ENCODE data around the gene PTPRG.

Gene PTPRG

DNA sequence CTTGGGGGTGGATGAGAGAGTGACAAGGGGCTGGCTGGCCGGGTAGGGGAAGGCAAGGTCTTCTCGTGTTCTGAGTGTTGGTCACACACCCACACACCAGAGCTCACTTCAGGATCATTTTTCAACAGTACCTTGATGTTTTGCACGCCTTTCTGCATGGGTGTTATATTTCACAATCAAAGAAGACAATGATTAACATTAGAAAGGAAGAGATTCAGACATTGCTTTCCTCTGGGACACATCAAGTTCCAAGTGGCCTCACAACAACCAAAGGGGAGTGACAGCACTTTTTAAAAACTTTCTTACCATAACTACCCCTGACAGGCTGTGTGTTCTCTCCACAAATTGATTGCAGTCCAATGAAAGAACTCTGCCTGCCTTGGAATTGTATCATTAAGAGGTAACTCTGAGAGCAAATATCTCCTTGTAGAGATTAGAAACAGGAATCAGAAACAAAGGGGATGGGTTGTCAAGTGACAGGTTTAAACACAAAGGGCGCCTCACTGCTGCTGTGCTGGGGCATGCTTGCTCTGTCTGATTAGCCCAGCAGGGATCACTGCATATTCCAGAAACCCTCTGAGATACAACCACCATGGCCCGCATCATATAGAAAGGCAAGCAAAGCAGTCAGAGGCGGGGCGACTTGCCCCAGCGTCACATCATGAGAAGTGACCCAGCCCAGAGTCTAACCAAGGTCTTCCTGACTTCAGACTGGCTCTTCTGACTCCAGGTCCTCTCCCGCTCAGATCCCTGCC lies 581.1 kb downstream of the PTPRG start:
- no peak for DNase-seq

DNA sequence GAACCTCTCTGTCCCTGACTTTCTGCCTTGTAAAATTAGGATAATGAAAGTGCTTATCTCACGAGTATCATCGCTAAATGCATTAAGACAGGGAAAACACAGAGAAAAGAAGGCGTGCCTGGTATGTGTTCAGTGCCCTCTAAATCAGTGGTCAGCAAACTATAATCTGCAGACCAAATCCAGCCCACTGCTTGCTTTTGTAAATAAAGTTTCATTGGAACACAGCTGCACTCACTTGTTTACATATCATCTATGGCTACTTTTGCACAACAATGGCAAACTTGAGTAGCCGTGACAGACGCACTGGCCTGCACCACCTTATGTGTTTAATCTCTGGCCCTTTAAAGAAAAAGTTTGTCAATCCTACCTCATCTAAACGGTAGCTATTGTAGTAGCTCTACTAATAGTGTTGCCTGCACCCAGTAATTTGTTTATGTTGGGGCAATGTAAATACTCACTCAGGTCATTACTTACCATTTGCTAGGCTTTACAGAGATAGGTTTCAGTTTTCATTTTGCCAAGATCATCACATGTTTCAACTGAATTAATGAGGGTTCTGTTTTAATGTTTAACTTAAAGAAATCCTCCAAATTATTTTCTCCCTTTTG lies 582.6 kb downstream of the PTPRG start:
- no peak for DNase-seq

DNA sequence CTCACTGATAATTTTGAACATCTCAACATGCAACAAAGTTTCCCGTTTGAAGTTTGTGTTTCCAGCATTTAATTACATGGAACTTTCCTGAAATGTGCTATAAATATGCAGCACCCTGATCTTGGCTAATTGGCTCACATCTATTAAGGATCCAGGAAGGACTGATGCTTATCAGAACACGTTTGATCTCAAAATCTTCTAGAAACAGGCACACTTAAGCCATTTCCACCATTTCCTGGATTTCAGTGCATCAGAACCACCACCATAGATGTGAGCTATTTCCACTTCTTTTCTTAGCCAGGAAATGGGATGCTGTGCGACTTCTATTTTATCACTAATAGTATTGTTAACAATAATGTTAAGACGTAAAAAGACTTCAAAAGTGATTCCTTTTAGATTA lies 583.1 kb downstream of the PTPRG start:
- DNase-seq, result no peak

DNA sequence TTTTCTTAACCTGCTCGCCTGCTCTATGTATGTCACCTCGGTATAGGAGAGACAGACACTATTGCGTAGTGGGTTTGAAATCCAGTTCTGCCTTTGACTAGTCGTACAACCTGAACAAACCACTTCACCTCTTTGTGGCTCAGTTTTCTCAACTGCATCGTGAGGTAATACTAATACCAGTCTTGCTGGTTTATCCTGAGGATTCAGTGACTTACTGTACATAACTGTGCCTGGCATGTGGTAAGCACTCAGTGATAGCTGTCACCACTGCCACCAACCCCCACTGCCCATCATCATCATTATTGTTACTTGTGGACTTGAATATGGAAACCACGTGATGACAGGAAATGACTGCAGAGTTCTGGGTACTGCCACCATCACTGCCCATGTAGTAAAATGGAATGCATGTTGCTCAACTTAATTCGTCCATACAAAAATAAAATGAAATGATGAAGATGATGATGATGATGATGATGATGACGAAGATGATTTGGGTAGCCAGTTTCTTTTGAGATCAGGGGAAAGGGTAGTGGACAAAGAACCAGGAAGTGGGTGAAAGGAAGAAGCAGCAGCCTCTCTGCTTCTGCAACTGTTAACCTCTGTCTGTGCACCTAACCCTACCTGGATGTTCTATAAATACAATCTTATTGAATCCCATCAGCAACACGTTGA lies 583.9 kb downstream of the PTPRG start:
- no peak for DNase-seq

DNA sequence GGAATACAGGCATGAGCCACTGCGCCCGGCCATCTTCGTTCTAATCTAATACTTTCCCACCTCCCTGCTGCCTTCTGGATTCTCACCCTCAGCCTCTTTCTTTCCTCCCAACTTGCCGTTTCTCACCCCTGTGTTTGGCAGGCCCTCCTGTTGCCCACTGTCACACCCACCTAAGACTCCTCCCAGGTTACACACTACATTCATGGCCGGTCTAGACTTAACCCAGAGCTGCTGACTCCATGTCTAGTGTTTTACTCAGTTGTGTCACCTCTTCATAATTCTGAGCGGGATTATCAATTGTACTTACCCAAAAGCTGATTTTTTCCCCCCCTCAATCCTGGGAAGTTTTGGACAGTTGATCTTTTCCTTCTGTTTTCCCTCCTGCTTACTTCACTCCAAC lies 588.2 kb downstream of the PTPRG start:
- DNase-seq, result no peak

DNA sequence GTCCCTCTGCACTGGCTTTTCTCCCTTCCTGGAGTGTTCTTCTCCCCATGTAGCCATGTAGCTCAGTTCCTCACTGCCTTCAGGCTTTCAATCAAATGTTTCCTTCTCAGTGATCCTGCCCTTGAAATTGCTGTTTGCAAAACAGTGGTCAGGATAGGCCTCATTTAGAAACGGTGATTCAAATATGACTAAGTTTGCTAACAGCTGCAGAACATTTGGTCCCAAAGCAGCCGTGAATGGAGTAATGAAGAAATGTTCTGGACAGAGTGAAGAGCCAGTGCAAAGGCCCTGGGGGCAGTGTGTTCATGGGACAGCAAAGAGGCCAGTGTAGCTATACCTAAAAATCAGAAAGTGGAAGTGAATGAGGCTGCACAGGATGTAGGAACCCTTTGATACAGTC lies 588.6 kb downstream of the PTPRG start:
- DNase-seq, result no peak

DNA sequence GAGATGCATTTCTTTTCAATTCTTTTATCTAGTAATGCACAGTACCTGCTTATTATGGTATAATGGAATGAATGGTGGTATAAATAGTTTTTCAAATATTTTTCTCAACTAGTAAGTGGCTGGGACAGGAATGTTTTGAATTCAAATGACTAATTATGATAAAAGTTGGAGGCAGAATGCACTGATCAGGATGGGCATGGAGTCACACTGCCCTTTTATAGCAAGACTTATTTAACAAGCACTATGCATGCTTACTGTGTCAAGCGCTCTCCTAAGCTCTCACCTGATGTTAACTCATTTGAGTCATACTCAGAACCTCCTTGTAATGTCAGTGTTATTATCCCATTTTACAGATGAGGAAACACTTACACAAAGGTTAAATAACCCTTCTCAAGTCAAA lies 590.2 kb downstream of the PTPRG start:
- DNase-seq, result no peak

DNA sequence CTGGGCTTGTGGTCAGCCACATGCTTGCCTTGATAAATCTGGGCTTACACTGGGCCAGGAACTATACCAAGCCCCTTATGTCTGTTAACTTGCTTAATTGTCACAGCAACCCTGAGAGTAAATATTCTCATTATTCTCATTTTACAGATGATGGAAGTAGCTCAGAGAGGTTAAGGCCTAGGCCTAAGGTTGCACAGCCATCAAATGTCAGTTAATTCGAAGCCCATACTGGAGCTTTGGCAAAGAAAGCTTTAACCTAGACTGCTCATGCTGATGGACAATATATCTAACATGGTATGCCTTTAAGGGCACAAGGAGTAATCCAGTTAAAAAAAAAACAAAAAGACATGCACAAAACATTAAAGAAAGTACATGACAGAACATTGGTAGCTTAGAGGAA lies 591.9 kb downstream of the PTPRG start:
- DNase-seq, result no peak

DNA sequence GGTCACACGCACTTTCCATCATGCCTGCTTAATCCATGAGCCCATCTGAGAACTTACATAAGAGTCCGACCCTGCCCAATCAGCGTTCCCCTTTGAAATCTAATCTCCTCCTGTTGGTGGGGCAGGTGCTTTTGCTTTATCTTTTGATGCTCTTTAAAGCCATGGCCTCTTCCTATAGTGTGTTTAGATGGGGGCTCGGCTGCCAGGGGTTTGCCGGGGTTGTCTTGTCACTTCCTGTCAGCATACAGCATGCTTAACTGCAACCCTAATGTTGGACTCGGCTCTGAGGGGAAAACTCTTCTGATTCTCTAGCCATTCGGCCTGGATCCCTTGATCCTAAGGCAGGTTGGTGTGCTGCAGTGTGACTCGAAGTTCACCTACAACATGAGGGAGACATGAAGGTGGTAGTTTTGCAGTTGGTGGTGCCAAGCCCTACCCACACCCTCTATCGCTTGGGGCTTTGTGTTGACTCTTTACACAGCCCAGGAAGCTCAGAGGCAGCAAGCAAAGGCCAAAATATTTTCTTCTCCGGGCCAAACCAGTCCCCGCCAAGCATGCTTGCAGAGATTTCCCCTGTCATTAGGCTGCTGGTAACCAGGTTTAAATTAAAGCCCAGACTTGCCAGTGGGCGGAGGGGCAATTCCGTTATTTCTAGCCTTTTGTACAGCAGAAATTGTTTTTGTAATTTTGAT lies 593.2 kb downstream of the PTPRG start:
- no peak for DNase-seq

DNA sequence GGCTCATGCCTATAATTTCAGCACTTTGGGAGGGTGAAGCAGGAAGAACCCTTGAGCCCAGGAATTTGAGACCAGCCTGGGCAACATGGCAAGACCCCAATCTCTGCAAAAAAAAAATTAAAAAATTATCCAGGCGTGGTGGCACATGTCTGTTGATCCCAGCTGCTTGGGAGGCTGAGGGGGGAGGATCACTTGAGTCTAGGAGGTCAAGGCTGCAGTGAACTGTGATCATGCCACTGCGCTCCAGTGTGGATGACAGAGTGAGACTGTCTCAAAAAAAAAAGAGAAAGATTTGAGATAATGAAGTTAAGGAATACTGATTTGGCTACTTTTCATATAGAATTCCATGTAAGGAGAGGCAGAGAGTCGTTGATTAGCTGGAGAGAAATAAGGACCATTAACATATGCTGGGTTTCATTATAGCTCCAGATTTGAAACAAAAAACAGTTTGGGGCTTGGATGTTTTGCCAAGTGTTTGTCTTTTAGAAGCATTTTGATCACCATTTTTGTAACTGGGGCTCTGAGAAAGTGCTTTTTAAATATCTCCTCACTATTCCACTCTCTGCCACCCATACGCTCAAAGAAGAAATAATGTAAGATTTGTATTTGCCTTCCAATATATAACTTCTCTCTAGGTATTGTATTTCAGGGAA lies 597.8 kb downstream of the PTPRG start:
- DNase-seq, result no peak

DNA sequence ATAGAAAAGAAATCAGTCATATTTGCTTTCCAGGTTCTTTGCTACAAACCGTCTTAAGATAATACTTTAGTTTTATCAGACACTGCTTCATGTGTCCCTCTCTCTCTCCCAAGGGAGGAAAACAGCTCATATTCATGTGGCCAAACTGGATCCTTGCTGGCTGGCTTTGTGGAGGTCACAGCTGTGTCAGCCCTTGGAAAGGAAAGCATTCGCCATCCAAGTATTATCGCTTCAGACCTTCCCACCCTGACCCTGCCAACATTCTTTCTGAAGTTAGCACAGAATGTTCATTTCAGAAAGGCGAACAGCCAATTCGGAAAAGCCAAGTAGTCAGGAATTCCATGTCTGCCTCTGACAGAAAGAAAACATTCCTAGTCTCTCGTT lies 598.3 kb downstream of the PTPRG start:
- DNase-seq, result no peak

DNA sequence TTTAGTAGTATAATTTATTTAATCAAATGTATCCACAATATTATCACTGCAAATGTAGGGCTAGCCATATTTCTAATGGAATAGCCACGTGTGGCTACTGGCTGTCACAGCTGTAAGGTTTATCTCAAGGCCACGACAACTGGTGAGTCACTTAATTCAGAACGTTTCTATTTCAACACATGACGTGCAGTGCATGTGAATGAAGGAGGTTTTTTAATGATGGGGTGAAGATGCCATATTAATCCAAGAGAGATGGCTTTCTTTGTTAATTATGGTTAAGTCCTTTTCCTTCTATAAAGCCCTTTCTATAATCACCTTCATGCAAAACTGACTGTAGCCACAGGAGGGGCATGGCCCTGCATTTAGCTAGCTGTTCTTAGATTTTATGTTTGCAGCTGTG lies 600.0 kb downstream of the PTPRG start:
- DNase-seq, result no peak

DNA sequence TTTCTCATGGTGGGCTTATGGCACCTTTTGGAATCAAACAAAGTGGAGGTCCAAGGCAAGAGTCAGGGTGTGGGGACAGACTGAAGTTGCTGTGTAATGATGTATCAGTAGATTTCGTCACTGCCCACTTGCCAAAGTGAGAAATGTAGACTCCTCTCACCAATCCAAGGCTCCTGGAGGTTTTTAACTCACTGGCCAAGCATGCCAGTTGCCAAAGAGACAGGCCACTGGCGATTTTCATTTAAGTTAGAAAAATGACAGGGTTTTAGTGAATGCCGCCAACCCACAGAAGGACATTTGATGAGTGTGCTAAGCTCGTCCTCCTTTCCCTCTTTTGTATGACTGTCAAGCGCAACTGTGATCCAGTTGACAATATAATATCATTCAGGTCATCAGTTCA lies 602.8 kb downstream of the PTPRG start:
- no peak for DNase-seq

DNA sequence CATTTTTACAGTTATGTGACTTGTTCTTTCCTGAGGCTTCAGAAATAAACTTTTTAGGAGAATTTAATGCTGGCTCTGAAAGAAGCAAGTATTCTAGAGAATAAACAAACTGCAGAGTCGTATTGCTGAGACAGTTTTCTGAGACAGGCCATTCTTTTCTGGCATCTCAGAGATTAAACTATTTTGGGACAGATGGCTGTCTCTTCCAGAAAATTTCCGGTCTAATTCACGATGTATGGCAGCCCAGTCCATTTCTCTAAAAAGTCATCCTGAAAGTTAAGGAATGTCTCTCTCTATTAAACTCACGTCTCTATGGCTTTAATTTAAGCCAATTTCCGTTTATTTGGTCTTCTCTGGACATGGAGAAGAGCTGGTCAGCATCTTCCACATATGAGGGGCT lies 603.4 kb downstream of the PTPRG start:
- DNase-seq, result no peak

DNA sequence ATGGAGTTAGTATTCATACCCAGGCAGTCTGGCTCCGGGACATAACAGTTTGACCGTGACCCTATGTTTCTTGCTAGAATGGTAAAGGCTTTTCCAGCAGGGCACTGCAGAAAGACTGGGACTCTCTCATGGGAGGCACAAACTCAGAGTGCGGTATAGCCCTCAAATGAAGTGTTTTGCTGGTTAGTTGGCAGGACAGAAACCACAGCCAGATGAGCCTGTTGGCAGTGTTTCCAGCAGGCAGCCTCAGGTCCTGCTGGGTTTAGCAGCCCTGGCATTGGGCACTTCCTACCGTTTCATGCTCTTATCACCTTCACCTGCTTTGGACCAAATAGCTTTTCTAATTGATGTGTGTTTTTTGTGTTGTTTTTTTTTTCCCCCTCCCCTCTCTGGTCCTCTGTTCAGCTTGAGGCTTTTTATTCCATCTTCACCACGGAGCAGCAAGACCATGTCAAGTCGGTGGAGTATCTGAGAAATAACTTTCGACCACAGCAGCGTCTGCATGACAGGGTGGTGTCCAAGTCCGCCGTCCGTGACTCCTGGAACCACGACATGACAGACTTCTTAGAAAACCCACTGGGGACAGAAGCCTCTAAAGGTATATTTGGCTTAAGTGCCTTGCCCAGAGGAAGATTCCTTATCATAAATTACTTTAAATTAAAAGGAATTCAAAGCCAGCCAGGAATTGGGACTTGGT lies 606.3 kb downstream of the PTPRG start:
- DNase-seq, result no peak

DNA sequence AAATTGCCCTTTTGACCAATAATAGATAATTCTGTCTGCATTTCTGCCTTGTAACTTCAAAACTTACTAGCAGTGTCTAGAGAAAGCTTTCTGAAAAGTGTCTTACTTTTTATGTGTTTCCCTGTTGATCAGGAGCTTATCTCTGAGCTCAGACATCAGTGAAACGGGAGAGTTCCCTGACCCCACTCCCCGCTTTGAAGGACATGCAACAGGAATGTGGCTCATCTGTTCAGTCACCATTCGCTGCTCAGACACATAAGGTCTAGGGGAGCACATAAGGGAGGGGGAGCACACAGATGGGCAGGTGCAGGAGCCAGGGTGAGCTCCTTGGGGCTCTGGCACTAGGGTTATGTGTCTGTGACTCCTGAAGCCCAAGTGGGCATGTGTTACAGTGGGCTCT lies 607.0 kb downstream of the PTPRG start:
- no peak for DNase-seq

DNA sequence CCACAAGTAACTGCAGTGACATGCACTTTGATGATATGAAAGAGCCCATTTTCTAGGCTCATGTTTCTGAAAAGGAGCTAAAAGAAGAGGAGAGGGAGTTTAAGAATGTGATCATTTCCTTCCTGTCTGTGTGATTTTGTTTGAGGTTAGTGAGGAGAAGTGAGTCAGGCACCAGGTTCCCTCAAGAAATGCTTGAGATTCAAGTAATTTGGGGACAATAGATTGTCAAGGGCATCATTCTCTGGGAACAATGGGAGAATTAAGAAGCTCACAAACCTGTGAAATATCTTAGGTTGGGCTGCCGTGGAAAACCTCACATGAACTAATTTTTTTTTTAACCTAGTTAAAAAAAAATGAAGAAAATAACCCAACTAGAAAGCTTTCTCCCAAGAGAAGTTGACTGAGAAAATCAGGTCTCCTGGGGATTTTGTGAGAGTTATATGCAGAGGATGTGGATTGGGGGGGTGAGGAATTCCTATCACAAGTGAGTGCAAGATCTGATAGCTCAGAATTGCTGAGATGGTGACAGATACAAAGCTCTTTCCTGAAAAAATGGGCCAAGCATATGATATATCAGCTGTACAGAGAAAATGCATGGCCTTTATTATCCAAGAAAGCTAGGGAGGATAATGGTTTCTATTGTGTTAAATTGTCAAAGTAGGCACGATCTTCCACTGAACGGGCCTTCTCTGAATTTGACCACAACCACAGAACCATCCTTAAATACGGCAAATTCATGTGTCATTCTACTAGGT lies 608.7 kb downstream of the PTPRG start:
- no peak for DNase-seq

DNA sequence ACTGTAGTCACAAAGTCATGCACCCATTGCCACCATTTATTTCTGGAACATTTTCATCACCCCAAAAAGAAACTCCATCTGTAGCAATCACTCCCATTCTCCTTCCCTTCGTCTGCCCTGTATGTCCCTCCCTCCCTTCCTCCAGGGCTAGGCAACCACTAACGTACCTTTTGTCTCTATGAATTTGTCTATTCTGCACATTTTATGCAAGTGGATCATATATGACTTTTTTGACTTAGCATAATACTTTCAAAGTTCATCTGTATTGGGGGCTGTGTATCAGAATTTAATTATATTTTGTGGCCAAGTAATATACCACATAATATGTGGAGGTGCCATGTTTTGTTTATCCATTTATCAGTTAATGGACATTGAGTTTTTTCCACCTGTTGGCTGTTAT lies 610.4 kb downstream of the PTPRG start:
- DNase-seq, result no peak

DNA sequence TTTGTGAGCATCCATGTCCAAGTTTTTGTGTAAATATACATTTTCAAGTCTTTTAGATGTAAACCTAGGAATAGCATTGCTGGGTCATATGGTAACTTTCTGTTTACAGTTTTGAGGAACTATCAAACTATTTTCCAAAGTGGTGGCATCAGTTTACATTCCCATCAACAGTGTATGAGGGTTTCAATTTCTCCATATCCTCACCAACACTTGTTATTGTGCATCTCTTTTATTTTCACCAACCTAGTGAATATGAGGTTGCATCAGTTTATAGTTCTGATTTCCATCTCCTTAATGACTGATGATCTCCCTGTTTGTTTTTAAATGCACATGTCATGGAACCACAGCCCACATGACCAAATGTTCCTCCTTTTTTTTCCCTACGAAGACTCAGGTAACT lies 610.8 kb downstream of the PTPRG start:
- no peak for DNase-seq

DNA sequence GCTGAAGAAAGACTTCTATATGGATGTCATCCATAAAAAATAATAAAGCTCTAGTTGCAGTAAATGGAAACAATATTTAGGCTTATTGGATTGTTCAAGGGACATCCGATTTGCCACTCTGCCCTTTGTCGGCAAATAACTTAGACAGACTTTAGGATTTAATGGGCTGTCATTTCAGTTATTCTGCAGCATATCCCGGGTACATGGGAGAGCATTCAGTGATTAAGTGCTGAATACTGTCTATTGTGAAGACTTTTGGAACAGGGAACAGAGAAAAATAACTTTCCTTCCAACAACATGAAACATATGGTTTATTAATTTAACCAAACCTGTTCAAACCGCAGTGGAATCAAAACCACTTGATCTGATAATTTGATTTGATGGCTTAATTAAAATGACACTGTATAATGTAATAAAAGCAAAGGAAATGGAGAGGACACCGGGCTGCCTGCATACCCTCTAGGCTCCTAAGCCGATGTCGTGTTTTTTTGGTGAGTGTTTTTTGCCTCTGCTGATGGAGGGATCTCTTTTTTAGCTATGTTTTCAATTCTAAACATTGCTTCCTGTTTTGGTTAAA lies 612.7 kb downstream of the PTPRG start:
- DNase-seq, result no peak

DNA sequence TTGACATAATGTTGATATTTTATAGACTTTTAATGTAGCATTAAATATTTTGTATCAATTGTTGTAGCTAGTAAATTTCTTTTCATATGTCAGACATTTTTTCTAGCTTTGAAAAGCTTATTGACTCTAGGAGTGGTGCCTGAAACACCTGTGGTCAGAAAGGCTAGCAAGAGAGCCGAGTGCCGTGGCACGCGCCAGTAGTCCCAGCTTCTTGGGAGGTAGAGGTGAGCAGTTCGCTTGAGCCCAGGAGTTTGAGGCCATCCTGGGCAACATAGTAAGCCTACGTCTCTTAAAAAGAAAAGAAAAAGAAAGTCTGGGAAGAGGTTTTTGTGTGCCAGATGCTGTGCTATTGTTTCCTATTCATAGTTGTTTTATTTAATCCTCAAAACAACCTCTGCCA lies 613.8 kb downstream of the PTPRG start:
- no peak for DNase-seq

DNA sequence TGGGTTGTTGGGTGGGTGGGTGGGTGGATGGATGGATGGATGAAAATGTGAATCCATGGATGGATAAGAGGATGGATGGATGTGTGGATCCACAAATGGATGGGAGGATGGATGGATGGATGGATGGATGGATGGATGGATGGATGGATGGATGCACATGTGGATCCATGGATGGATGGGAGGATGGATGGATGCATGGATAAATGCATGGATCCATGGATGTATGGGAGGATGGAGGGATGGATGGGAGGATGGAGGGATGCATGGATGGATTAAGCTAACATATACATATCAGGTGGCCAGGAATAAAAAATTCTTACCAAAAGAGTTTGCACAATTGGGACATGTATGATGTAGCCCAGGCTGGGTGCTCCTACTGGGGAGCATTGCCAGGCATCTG lies 616.7 kb downstream of the PTPRG start:
- DNase-seq, result no peak
